Activated effector memory CD4-positive, alpha-beta T cell treated with anti-CD3 and anti-CD28 coated beads, Interleukin-2, amount 50 U/mL, for 16 hours (primary cell): ENCODE measurements around the gene B3GAT1.

ENCODE experiments used
- DNase-seq: peaks from one replicate; pipeline ENCODE4 v3.0.0-alpha.2; 2020

B3GAT1 gene

DNA sequence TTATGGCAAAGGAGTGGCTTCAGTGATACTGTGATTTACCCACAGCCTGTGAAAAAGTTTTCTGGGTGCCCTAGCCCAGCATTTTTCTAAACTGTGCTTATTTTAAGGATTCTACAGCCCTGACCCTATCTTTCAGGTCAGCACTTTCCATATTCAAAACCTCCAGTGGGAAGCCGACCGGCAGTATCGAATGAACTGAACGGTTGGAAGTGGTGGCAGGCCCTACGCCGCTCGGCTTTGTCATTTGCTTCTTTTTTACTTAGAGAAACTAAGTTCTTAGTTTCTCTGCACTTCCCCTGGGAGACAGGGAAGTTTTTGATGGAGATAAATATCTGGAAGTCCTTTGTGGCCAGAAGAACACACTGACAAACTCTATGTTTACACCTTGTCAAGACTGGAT lies 79.3 kb downstream of the B3GAT1 start:
- no peak for DNase-seq

DNA sequence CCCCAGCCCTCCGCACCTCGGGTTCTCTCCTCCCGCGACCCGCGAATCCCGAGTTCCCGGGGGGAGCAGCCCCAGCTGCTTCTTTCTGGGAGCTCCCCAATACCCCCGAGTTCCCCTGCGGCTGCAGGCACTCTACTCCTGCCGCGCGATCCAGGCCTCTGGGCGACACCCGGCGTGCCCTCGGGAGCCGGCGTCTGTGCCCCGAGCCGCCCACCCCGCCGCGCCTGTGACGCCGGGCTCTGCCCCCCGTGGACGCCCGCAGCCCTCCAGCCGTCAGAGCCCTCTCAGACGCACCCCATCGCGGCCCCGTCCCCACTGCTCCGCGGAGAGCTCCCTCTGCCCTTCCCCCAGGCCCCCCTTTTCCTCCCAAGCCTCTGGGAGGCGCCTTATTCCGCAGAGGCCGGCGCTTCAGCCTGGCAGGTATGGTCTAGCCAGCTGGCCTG lies 79.8 kb downstream of the B3GAT1 start:
- no peak for DNase-seq

DNA sequence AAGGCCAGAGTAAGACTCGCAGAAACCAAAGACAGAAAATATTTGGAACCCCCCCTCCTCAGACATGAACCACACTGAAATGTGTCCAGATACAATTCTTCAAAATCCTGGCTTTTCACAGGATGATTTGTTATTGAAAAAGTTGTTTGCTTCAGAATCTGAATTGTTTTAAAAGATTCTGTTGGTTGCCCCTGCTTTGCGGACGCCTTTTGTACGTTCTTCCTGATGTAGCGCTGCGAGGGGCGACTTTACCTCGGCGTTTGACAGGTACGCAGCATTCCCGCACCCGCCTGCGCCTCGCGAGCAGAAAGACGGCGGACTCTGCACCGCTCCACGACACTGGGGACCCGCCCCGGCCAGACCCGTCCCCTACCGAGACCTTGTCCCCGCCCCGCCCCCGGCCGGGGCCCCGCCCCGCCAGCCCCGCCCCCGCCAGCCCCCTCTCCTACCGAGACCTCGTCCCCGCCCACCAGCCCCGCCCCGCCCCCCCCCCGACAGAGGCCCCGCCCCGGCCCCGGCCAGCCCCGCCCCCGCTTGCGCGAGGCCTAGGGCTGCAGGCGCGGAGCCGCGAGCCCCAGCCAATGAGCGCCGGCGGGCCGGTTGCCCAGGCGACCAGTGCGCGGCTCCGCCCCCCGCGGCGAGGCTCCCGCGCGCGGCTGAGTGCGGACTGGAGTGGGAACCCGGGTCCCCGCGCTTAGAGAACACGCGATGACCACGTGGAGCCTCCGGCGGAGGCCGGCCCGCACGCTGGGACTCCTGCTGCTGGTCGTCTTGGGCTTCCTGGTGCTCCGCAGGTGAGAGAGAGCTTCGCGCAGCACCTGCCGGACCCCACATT lies 80.5 kb downstream of the B3GAT1 start, which contains the start of gene GLB1L2:
GLB1L2 (plus strand) TSS at position 635 of the 835 bp plus-strand sequence; CDS start at position 709, 74 bp downstream.
- DNase-seq = peak; percentile 93

DNA sequence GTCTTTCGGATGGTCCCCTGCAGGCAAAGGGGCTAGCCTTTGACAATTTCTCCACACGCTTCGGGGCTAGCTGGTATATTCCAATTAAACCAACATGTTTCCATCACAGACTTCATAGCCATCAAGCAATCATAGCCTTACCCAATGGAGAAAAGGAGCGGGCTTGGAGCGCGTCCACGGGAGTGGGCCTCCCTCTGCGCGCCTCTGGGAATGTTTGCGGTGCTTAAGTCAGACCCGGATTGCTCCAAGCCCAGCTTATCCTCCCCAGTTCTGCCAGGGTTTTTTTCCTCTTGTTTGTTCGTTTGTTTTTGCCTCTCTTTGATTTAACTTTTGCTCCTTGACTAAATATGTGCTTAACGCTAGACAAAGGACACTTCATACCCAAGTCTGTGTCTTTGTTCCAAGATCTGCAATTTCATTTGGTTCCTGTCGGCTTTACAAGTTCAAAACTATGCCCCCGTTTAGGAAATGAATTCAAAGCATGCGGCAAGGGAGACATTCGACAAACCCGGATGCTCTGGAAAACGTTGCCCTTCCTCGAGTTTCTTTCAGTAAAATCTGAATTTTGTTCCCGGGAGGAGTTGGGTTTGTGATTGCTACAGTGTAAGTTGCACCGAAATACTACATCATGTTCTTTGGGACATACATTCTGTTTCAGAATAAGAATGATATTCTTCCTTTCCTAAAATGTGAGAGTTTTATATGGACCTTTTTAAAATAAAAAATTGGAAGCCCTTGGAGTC lies 81.3 kb downstream of the B3GAT1 start:
- DNase-seq = no peak
